ENCODE data around the gene RAD51B.
A peak's percentile ranks its signal among the peaks of the same experiment; 100 is the strongest.

The RAD51B gene

DNA sequence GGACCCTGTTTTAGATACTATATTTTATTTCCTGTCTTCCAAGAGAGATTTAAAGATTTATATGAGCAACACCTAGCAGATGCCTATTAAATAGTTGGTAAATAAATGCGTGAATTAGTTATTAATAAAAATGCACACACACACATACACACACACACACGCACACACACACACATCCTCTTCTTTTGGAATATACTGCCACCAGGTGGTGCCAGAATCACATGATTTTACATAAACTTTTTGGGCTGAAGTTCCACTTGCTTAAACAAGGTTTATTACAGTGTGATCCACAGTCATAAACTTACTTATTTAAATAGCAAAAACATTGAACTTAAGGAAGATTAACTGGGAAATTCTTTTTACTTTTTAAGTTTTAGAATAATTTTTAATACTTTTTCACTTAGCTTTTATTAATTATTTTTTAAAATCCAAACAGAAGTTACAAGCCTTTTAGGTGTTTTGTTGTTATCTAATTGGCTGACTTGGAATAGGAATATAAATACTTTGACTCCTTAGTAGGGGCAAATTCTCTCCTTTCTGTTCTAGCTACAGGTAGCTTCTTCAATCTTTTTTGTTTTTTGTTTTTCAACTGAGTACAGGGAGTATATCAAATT is 17.5 kb downstream of the RAD51B start:
- peak; percentile 65 for DNase-seq

DNA sequence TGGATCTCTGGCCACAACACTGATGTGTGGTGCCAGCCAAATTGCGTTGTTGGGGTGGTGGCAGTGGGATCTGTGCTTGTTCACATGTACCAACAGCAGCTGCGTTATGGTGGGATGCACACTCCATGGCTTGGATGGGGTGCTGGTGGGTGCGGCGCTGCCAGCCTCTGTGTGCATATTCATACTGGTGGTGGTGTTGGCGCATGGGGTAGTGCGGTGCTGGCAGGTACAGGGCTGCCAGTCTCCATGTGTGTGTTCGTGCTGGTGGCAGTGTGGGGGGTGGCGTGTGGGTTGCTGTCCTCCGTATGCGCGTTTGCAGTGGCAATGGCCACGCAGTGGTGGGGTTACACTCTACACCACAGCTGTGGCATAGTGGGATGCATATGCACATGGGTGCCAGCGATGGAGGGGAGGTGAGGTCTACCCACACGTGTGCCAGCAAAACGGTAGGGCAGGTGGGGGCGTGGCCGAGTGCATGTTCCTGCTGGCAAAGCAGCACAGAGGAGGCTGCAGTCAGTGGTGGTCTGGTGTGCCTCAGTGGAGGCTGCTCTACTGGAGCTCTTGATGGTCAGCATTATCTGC is 26.5 kb downstream of the RAD51B start:
- DNase-seq, result no peak

DNA sequence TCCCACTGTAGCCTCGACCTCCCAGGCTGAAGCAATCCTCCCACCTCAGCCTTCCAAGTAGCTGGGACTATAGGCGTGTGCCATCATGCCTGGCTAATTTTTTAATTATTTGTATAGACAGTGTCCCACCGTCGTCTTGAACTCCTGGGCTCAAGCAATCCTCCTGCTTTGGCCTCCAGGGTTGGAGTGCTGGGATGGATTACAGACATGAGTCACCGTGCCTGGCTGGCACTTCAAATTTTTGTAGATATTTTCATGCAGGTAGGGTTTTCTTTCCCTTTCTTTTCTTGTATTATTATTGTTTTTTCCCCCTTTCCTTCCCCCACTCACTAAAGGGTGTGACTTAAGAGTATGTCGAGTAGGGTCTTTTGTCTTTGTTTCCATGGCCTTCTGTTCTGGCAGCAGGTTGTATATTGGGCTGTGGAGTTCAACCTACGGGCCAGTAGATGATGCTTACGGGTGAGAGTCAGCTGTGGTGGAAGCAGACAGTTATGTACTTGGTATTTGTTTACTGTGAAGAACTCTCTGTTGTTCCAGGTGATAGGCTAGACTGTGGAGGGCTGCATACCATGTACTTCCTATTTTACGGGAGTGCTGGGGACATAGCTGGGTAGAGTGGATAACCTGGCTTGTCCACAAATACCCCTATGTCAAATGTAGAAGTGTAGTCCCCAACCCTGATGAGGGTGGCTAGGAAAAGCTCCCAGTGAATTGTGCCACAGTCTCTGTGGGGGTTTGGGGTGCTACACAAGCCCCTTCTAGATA is 30.7 kb downstream of the RAD51B start:
- no peak for DNase-seq

DNA sequence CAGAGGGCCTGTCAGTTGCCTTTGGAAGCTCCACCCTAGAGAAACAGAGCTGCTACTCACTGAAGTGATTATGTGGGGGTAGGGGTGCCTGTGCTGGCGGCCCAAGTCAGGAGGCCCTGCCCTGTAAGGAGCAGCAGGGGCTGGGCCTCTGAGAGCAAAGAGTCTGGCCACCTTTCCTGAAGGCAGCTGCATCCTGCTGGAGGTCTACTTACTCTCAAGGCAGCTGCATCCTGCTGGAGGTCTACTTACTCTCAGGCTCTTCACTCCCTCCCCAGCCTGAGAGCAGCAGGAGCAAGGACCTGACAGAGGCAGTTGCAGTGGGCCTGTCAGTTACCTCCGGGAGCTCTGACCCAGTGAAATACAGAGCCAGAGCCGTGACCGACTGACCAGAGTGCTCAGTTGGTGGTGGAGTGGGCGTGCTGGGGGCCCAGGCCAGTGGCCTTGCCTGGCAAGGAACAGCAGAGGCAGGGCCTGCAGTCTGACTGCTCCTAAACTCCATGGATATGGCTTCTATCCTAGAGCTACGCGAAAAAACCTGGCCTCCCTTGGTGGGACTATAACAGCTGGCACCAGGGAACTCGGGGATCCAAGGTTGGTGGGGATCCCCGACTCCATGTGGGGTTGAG is 32.3 kb downstream of the RAD51B start:
- DNase-seq, result no peak

DNA sequence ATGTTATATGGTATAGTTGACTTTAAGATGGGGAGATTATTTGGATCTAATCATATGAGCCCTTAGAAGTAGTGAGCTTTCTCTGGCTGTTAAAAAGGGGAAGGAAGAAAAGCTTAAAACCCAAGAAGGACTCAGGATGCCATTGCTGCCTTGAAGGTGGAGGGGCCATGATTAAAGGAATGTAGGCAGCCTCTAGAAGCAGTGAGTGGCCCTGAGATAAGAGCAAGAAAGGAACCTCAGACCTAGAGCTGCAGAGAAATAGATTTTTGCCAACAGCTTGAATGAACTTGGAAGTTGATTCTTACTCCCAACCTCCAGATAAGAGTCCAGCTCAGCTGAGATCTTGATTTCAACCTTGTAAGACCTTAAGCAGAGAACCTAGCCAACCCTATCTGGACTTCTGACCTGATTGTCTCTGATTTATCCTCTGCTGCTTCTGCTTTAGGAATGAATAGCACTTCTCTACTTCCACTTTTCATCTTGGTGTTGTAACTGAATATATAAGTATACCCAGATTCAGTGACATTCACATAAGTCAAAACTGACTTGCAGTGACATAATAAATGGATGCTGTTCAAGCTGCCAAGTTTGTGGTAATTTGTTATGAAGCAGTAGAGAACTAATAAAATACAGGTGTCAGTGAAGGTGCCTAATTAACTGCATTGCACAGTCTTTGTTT is 33.5 kb downstream of the RAD51B start:
- no peak for DNase-seq

DNA sequence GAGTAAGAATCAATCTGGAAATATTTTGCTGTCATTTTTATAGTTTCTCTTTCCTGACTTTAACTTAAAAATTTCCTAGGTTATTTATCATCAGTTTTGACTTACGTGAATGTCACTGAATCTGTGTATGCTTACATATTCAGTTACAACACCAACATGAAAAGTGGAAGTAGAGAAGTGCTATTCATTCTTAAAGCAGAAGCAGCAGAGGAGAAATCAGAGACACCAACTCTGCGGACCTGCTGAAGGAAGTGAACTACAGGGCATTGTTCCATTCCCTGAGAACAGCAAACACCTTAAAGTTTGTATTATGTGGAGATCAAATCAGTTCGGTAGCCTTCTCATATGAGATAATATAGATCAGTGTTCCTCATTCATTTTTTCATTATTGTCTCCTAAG is 34.1 kb downstream of the RAD51B start:
- no peak for DNase-seq

DNA sequence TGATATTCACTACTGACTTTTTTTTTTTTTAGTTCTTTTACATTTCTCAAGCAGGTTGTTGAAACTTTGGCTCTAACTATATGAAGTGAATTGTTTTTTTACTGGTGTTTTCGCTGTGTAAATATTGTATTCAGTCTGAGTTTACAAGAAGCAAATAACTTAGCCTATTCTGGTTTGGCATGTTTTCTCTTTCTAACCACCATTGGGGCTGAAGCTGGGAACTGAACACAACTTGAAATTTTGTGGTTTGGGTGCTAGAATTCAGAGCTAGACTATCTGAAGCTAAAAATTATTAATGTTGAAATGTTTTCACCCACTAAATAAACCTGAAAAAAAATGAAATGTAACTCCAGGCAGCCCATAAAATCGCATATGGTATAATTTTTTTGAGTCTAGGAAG is 37.2 kb downstream of the RAD51B start:
- no peak for DNase-seq

DNA sequence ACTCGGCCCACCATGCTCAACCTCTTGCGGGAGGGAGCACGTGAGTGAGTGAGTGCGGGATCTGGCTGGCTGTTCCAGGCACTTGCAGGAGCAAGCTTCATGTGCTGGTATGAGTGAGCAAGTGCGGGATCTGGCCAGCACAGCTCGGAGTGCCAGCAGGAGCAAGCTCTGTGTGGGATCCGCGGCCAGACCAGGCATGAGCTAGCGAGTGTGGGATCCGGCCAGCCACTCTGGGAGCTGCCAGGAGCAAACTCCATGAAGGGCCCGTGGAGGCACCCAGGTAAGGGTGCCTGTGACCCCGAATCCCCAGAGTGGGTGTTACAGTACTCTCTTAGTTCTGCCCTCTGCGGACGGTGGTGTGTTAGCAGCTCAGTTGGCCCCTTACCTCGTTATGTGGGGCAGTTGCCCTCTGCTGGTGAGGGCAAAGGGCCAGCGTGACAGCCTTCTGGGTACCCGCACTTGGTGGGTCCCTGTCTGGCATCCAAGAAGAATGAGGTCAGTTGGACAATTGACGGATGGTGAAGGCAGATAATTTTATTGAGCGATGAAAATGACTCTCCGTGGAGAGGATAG is 38.3 kb downstream of the RAD51B start:
- DNase-seq, result no peak

DNA sequence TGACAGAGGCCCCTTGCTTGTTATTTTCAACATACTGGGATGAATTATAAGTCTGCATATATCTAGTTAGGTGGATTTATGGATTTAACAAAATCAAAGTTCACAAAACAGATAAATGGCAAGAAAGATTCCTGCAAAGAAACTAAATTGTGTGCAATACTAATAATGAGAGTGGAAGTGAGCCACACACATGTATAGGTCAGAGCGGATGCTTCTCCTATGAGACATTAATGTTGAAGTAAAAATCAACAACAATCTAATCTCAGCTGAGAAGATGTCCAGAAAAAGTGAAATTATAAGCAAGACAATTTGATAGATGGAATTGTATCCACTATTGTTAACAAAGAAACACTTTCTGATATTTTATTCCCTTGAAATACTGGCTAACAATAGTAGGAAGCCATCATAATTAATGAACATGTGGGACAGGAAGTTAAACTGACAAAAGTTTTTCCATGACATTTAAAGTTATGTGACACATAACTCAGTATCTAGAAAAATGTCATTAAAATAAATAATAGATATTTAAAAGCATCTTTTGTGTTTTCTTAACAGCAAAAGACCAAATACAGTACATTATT is 39.7 kb downstream of the RAD51B start:
- no peak for DNase-seq

DNA sequence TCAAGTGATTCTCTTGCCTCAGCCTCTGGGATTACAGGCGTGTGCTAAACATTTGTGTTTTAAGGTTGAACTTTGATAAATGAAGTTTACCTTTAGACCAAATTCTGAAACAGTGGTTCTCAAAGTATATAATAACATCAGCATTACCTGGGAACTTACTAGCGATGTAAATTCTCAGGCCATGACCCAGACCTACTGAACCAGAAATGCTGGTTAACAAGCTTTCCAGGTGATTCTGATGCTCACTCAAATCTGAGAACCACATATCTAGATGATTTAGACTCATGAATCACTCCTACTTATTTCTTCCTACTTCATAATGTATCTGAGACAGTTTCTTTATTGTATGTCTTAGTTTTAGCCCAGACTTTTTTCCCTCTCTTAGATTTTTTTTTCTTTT is 43.6 kb downstream of the RAD51B start:
- no peak for DNase-seq

DNA sequence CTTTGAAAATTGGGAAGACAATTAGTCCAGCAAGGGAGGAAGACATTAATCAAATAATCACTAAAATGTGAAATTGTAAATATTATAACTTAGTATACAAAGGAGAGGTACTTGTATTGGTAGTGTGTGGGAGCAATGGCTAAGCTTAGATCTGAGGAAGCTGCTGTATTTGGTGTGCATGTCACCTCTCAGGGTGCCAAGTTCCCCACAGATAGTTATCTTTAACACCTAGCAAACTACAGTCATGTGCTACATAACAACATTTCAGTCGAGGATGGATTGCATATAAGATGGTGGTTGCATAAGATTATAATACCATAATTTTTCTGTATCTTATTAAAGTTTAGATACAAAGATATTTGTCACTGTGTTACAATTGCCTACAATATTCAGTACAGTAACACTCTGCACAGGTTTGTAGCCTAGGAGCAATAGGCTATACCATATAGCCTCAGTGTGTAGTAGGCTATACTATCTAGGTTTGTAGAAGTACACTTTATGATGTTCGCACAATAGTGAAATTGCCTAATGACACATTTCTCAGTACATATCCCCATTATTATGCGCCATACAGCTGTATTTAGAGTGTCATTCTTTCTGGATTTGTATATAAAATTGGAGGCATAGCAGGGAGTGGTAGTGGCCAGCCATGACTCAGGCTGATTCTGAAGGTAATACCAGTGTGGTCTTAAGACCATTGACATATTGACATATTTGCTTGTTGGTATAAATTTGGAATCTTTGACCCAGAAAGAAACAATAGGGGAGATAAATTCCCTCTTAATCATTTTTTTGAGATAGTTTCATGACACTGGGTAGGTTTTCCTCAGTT is 55.8 kb downstream of the RAD51B start:
- no peak for DNase-seq

DNA sequence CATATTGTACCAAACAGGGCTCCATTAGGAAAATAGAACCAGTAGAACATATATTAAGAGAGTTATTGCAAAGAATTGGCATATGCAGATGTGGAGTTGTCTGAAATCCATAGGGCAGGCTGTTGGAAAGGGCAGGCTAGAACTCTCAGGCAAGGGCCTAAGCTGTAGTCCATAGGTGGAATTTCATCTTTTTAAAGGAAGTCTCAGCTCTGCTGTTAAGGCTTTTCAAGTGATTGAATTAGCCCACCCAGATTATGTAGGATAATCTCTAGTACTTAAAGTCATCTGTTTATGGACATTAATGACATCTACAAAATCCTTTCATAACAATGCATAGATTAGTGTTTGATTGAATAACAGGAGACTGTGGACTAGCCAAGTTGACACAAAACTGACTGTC is 59.4 kb downstream of the RAD51B start:
- no peak for DNase-seq

DNA sequence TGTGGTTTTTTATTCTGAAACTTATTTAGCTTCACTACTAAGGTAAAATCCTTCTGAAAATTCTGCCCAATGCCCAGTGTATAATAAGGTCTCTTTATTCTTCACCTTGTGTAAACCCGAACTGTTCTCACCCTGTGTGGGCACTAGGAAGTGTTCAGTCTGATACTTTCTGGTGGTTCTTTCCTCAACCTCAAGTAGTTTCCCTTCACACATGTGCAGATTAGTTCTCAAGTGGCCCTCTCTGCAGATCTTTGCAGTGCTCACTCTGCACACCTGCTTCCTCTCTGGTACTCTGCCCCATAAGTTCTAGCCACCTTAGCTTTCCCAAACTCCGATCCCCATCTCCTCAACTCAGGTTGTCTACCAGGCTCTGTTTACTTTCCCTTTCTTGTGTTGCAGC is 61.6 kb downstream of the RAD51B start:
- peak; percentile 5 for DNase-seq

DNA sequence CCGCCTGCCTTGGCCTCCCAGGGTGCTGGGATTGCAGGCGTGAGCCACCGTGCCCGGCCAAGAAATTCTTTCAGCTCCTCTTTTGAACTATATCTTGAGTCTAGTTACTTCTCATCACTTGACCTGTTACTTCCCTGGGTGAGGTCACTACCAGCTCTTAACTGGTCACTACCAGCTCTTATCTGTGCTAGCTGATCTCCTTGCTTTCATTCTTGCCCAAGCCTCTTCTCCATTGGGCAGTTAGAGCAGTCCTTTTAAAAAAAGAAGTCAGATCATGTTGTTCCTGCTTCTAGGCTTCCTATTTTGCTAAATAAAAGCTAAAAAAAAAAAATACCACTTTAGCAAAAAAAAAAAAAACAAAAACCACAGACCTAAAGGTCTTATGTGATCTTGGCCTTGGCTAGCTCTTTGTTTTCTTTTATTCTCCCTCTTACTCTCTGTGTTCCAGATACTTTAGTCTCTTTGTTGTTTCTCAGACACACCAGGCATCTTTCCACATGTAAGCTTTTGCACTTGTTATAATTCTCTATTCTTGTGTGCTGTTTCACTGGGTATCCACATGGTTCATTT is 63.5 kb downstream of the RAD51B start:
- DNase-seq, result no peak

DNA sequence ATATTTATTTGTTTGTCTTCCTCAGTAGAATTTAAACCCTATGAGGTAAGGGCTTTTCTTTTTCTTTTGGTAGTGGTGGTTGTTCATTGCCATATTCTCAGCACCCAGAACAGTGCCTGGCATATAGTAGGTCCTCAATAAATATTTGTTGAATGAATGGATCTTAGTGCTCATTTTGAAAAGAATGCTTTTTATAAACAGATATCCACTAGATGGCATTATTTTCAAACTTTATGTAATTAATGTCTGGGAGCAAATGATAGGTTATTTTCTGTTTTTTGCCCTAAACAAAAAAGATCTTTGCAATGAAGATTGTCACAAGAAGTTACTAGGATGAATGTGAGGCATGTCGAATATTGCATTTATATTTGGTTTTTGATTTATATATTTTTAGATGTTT is 64.1 kb downstream of the RAD51B start:
- DNase-seq, result no peak

DNA sequence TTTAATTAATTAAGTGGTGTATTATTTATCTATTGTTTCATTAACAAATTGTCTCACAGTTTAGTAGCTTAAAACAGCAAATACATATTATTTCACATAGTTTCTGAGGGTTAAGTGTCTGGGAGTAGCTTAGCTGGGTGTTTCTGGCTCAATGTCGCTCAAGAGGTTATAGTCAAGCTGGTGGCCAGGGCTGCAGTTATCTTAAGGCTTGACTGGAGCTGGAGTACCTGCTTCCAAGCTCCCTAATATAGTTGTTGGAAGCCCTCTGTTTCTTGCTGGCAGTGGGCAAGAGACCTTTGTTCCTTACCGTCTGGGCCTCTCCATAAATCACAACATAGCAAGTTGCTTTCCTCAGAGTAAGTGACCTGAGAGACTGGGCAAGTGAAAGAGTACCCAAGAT is 66.6 kb downstream of the RAD51B start:
- DNase-seq, result no peak

DNA sequence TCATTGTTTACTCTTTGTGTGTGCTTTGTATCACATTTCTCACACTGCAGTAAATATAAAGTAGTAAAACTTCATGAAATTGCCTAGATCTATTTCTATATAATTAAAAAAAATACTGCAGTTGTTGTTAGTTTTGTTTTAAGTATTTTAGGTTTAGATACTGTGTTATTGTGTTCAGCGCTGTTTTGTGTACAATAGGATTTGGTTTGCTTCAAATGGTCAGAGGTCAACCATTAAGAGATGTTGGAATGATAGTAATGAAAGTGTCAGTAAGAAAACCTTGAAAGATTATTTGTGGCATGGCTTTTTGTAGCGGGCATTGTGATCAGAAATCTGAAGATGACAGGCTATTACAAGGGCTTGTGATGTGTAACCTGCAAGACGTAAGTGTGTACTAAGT is 67.9 kb downstream of the RAD51B start:
- no peak for DNase-seq

DNA sequence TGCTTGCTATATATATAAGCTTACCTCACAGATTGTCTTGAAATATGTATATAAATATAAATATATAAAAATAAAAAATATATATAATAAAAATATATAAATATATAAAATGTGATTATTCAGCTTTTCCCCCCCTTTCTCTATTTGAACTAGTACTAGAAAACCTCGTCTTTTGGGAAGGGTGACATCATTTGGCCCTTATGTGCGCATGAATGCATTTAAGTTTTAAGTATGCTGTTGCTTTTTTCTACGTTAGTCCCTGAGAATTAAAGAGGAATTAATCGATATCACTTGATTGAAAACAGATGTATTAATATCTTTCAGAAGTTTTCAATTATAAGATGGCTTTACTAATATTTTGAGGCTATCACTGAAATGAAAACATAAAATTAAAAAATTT is 69.9 kb downstream of the RAD51B start:
- no peak for DNase-seq

DNA sequence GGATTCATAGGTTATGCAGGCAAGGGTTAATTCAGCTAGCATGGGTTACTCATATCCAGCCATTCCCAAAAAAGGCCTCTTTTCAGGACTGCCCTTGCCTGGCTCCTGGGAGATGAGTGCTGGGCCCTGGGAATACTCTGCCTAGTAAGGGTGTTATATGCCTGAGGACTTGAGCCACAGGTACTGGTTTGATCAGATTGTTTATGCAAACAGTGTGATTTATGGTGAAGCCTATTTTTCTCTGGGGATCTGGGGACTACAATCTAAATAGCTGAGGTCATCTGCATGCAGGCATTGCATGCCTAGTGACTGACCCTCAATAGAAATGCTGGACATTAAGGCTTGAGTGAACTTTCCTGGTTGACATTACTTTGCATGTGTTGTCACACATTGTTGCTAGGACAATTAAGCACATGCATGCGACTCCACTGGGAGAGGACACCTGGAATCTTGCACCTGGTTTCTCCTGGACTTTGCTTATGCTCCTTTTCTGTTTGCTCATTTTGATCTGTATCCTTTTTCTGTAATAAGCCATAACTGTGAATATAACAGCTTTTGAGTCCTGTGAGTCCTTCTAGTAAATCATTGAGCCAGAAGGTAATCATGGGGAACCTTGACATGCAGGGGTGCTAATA is 73.0 kb downstream of the RAD51B start:
- DNase-seq, result no peak

DNA sequence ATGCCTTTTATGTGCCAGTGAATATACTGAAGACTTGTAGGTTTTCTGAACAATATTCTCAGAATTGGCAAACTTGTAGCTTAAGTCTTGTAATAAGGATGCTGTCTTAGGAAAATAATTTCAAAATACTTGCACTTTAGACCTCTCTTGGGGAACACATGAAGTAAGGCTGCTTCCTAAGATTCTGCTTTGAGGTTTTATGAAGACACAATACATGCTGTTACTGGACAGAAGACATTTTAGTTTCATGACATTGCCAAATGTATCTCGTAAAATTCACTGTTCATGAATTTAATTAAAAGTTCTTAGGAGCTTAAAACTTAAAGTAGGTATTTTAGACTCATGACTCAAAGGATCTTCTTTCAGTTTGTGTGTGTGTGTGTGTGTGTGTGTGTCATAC is 80.7 kb downstream of the RAD51B start:
- no peak for DNase-seq

All from NCI-H510A (cell line).